ENCODE measurements around the gene NAT16. TPM values are rescaled to one million over a fixed set of nuclear protein-coding genes. Genes with fewer than 3 reads are reported as not detected.
A peak's percentile ranks its signal among the peaks of the same experiment; 100 is the strongest.

The NAT16 gene
- total and polyA plus RNA-seq, 9 of the 15 experiments (the other 6 are each of a cell fraction or from before 2014, with no cell fraction given) = 0.04 TPM; not detected in 8

- TF ChIP-seq, protein P1, sequence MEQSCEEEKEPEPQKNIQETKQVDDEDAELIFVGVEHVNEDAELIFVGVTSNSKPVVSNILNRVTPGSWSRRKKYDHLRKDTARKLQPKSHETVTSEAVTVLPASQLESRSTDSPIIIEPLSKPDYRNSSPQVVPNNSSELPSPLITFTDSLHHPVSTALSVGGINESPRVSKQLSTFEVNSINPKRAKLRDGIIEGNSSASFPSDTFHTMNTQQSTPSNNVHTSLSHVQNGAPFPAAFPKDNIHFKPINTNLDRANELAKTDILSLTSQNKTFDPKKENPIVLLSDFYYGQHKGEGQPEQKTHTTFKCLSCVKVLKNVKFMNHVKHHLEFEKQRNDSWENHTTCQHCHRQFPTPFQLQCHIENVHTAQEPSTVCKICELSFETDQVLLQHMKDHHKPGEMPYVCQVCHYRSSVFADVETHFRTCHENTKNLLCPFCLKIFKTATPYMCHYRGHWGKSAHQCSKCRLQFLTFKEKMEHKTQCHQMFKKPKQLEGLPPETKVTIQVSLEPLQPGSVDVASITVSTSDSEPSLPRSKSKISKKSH (CRISPR knock-in tag; IDR thresholded peaks at IDR 0.05) = no peak
- peak; percentile 53; the same call in 1 of the 2 replicates for TF ChIP-seq ZNF431 (CRISPR knock-in tag; IDR thresholded peaks at IDR 0.05)
- TF ChIP-seq VEZF1 (CRISPR knock-in tag; IDR thresholded peaks at IDR 0.05) = peak; percentile 83
- TF ChIP-seq USF2 (CRISPR knock-in tag; IDR thresholded peaks at IDR 0.05) = peak; percentile 100
- no peak for TF ChIP-seq ZNF407 (IDR thresholded peaks at IDR 0.05; ENCODE audit: low read depth)
- TF ChIP-seq, protein P2, sequence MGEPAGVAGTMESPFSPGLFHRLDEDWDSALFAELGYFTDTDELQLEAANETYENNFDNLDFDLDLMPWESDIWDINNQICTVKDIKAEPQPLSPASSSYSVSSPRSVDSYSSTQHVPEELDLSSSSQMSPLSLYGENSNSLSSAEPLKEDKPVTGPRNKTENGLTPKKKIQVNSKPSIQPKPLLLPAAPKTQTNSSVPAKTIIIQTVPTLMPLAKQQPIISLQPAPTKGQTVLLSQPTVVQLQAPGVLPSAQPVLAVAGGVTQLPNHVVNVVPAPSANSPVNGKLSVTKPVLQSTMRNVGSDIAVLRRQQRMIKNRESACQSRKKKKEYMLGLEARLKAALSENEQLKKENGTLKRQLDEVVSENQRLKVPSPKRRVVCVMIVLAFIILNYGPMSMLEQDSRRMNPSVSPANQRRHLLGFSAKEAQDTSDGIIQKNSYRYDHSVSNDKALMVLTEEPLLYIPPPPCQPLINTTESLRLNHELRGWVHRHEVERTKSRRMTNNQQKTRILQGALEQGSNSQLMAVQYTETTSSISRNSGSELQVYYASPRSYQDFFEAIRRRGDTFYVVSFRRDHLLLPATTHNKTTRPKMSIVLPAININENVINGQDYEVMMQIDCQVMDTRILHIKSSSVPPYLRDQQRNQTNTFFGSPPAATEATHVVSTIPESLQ (CRISPR knock-in tag; IDR thresholded peaks at IDR 0.05) = peak; percentile 99
- TF ChIP-seq, protein P3, sequence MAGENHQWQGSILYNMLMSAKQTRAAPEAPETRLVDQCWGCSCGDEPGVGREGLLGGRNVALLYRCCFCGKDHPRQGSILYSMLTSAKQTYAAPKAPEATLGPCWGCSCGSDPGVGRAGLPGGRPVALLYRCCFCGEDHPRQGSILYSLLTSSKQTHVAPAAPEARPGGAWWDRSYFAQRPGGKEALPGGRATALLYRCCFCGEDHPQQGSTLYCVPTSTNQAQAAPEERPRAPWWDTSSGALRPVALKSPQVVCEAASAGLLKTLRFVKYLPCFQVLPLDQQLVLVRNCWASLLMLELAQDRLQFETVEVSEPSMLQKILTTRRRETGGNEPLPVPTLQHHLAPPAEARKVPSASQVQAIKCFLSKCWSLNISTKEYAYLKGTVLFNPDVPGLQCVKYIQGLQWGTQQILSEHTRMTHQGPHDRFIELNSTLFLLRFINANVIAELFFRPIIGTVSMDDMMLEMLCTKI (IDR thresholded peaks at IDR 0.05; ENCODE audit: partially characterized antibody) = no peak
- TF ChIP-seq NONO (IDR thresholded peaks at IDR 0.05; ENCODE audit: low read depth in 2 of 2, low read length in 1 of 2) = peak in 1 of 2 experiments; percentile 85; a peak in 1 of 4 replicates
- TF ChIP-seq PHF20 (IDR thresholded peaks at IDR 0.05; ENCODE audit: partially characterized antibody) = no peak
Measured at GRCh38 chr7:101165075-101165957, 14.8 kb downstream of the NAT16 start, which contains the start of gene VGF (continued).
